ENCODE results near the gene UNC80. TPM values are rescaled to one million over a fixed set of nuclear protein-coding genes. Genes with fewer than 3 reads are reported as not detected.

Gene UNC80
- polyA plus RNA-seq, 1 donor (not counting 4 experiments of a cell fraction or from before 2014, with no cell fraction given): 0.13 TPM

GRCh38 chr2:209993968-209994367 lies 222.3 kb downstream of the UNC80 start:
- Histone ChIP-seq H3K9ac (ENCODE audit: control insufficient read depth, extremely low read depth, insufficient read depth, low read length) (no peak overlapping the region), H3K4me3 (ENCODE audit: control insufficient read depth in 2 of 3, extremely low read depth in 1 of 3, insufficient read depth in 2 of 3, low read depth in 1 of 3, low read length in 3 of 3) (no peak overlapping the region), H3K4me2 (ENCODE audit: control insufficient read depth, extremely low read depth, insufficient read depth, low read depth, low read length) (no peak overlapping the region), H3K36me3 (ENCODE audit: control insufficient read depth in 2 of 2, extremely low read depth in 1 of 2, insufficient read depth in 2 of 2, low read length in 2 of 2) (no peaks in the 10 kb centered on the region), H3K9me3 (ENCODE audit: control insufficient read depth, low read depth, low read length) (no peaks in the 10 kb centered on the region), H3K4me1 (ENCODE audit: control insufficient read depth, extremely low read depth, insufficient read depth, low read length) (no peaks in the 10 kb centered on the region), H3K79me2 (ENCODE audit: control insufficient read depth, insufficient read depth, low read length) (no peaks in the 10 kb centered on the region), H3K27ac (ENCODE audit: control insufficient read depth, insufficient read depth, low read length) (no peak overlapping the region), H4K20me1 (ENCODE audit: control insufficient read depth, extremely low read depth, insufficient read depth, low read length) (no peaks in the 10 kb centered on the region), H2AFZ (ENCODE audit: control insufficient read depth, low read length) (no peak overlapping the region), H3K9me1 (ENCODE audit: control insufficient read depth, extremely low read depth, insufficient read depth, low read length) (no peaks in the 10 kb centered on the region), H3K27me3 (ENCODE audit: control insufficient read depth, extremely low read depth, insufficient read depth, low read length) (no peaks in the 10 kb centered on the region)
- no peak for FAIRE-seq
- DNase-seq (ENCODE audit: low read depth, low spot score): no peak
- no peak for TF ChIP-seq CTCF (optimal IDR thresholded peaks at IDR 0.05 in 1 of 3, IDR thresholded peaks at IDR 0.05 in 1 of 3, conservative IDR thresholded peaks at IDR 0.05 in 1 of 3; ENCODE audit: extremely low read depth in 1 of 3, insufficient read depth in 2 of 3, low read length in 3 of 3)
- dilution Hi-C loops (cut with MboI; ENCODE audit: extremely low pct_ligation_motif_present, low sequenced_read_pairs): no loop called here

- H3K9ac ChIP-seq (ENCODE audit: control insufficient read depth, extremely low read depth, insufficient read depth, low read length): no peak overlapping the region
- H3K4me2 ChIP-seq (ENCODE audit: control insufficient read depth, extremely low read depth, insufficient read depth, low read depth, low read length): no peak overlapping the region
- H3K4me3 ChIP-seq (ENCODE audit: control insufficient read depth in 2 of 3, extremely low read depth in 1 of 3, insufficient read depth in 2 of 3, low read depth in 1 of 3, low read length in 3 of 3): no peak overlapping the region
- H3K9me3 ChIP-seq (ENCODE audit: control insufficient read depth, low read depth, low read length): no peaks in the 10 kb centered on the region
- dilution Hi-C loops (cut with MboI; ENCODE audit: extremely low pct_ligation_motif_present, low sequenced_read_pairs): no loop called here
- H3K4me1 ChIP-seq (ENCODE audit: control insufficient read depth, extremely low read depth, insufficient read depth, low read length): peaks cover 7% of the 10 kb centered on the region
- DNase-seq (ENCODE audit: low read depth, low spot score) (no peak), FAIRE-seq (no peak)
- H3K27me3 ChIP-seq (ENCODE audit: control insufficient read depth, extremely low read depth, insufficient read depth, low read length): no peaks in the 10 kb centered on the region
- no peak overlapping the region for H2AFZ ChIP-seq (ENCODE audit: control insufficient read depth, low read length)
- TF ChIP-seq EZH2 (IDR thresholded peaks at IDR 0.05; ENCODE audit: low read length) (no peak), CTCF (optimal IDR thresholded peaks at IDR 0.05 in 1 of 3, IDR thresholded peaks at IDR 0.05 in 1 of 3, conservative IDR thresholded peaks at IDR 0.05 in 1 of 3; ENCODE audit: extremely low read depth in 1 of 3, insufficient read depth in 2 of 3, low read length in 3 of 3) (no peak)
- H4K20me1 ChIP-seq (ENCODE audit: control insufficient read depth, extremely low read depth, insufficient read depth, low read length): no peaks in the 10 kb centered on the region
- H3K27ac ChIP-seq (ENCODE audit: control insufficient read depth, insufficient read depth, low read length): no peak overlapping the region
- H3K36me3 ChIP-seq (ENCODE audit: control insufficient read depth in 2 of 2, extremely low read depth in 1 of 2, insufficient read depth in 2 of 2, low read length in 2 of 2): no peaks in the 10 kb centered on the region
- H3K9me1 ChIP-seq (ENCODE audit: control insufficient read depth, extremely low read depth, insufficient read depth, low read length): no peaks in the 10 kb centered on the region
- peaks cover 12% of the 10 kb centered on the region for H3K79me2 ChIP-seq (ENCODE audit: control insufficient read depth, insufficient read depth, low read length)
Observed at GRCh38 chr2:209998596-209998995, 227.0 kb downstream of the UNC80 start.

Measured in keratinocyte (primary cell).